Esophagus muscularis mucosa (tissue), 4 donors: ENCODE data around the gene SDK2.

Experiments used
- CTCF ChIP-seq, 3 experiments: fragments of 200-600 bp in 2 of 3; fragments of 450-650 bp in 1 of 3; sonication (generic) in 2 of 3; IDR thresholded peaks; one replicate each; pipeline ENCODE4 v1.5.1; 2017 to 2019; ENCODE audit warnings: antibody characterized with exemption in 3 of 3, mild to moderate bottlenecking in 2 of 3, moderate library complexity in 1 of 3
- EP300 ChIP-seq: sonication (generic); formaldehyde crosslinking; IDR thresholded peaks from one replicate; pipeline ENCODE4 v1.6.1; 2017; ENCODE audit warnings: antibody characterized with exemption
- POLR2A ChIP-seq: fragments of 450-650 bp; IDR thresholded peaks from one replicate; pipeline ENCODE4 v1.6.1; 2017; ENCODE audit warnings: antibody characterized with exemption, moderate library complexity, mild to moderate bottlenecking, low read depth
- POLR2AphosphoS5 ChIP-seq, 2 donors: sonication (generic); formaldehyde crosslinking; IDR thresholded peaks; one replicate each; pipeline ENCODE4 v1.6.1; 2017; ENCODE audit warnings: antibody characterized with exemption in 2 of 2

- TF ChIP-seq CTCF (IDR thresholded peaks at IDR 0.05): peak in 1 of 3 experiments; percentile 22
- no peak for TF ChIP-seq POLR2A
- TF ChIP-seq POLR2AphosphoS5 (IDR thresholded peaks at IDR 0.05): no peak
- no peak for TF ChIP-seq EP300
Observed at GRCh38 chr17:73342541-73343167, 301.6 kb downstream of the SDK2 start.
